Head of caudate nucleus (tissue), 42 donors: ENCODE results near the gene CACNA1I.

Experiments
- DNase-seq, 42 donors: peaks; one replicate each; pipeline versions ENCODE4 v3.0.0 to v3.0.0-alpha.2; 2020 to 2021; ENCODE audit warnings: mixed read lengths in 7 of 42
- intact Hi-C: fragments of 100-400 bp; cut with DNase I; formaldehyde crosslinking; loops from one replicate; pipeline ENCODE4 v1.15.0; 2022

The CACNA1I gene

GRCh38 chr22:39699631-39700360 lies 129.2 kb downstream of the CACNA1I start:
- peak in 35 of 42 donors; percentile 9 to 66 (median 41) for DNase-seq
- intact Hi-C loops: no loop called here

DNA sequence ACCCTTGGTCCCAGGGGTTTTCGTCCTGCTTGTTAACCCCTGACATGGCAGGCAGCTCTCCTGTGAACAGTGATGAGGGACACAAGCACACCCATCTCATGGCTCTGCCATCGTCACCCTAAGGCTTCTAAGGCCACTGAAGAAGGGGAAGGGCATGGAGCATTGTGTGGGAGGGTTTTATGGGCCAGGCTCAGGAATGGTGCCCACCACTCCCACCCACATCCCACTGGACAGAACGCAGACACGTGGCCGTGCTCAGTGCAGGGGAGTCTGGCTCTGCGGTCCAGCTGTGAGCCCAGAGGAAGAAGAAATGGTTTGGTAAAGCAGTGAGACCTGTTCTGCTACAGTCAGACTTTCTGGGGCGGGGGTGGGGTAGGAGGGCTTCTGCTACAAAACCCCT lies 130.0 kb downstream of the CACNA1I start:
- DNase-seq: no peak
- intact Hi-C loops: no loop called here

DNA sequence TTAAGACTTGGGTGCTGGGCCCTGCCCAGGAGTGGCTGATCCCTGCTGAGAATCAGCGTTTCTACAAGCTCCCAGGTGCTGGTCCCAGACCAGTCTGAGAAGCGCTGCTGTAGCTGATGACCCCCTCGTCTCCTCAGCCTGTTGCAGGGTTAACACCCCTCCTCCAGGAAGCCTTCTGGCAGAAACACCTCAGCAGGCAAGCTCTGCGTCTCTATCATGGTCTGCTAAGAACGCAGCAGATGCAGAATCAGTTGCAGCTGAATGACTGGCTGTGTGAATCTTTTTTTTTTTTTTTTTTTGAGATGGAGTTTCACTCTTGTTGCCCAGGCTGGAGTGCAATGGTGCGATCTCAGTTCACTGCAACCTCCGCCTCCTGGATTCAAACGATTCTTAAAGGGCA lies 132.5 kb downstream of the CACNA1I start:
- intact Hi-C loops: no loop called here
- DNase-seq: no peak

- peak in 2 of 42 donors; percentile 18 to 20 for DNase-seq
- intact Hi-C loops: no loop called here
Observed at GRCh38 chr22:39703928-39704639, 133.5 kb downstream of the CACNA1I start.

DNA sequence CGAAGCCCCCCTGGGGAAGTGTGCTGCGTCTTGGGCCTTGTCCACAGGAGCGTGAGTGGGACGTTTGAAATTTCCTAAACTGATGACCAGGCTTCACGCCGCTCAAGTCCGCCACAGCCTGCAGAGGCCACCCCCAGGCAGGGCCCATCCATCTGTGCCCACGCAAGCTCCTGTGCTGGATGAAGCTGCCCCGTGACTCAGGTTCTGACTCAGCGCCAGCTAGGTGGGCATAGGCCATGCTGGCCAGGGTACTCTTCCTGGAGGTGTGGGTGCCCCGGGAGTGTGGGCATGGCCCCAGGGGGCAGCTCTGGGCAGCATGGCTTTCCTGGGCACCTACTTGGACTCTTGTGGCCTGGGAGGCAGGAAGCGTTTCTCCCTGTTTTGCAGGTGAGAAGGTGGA lies 134.8 kb downstream of the CACNA1I start:
- intact Hi-C loops: no loop called here
- DNase-seq: no peak

DNA sequence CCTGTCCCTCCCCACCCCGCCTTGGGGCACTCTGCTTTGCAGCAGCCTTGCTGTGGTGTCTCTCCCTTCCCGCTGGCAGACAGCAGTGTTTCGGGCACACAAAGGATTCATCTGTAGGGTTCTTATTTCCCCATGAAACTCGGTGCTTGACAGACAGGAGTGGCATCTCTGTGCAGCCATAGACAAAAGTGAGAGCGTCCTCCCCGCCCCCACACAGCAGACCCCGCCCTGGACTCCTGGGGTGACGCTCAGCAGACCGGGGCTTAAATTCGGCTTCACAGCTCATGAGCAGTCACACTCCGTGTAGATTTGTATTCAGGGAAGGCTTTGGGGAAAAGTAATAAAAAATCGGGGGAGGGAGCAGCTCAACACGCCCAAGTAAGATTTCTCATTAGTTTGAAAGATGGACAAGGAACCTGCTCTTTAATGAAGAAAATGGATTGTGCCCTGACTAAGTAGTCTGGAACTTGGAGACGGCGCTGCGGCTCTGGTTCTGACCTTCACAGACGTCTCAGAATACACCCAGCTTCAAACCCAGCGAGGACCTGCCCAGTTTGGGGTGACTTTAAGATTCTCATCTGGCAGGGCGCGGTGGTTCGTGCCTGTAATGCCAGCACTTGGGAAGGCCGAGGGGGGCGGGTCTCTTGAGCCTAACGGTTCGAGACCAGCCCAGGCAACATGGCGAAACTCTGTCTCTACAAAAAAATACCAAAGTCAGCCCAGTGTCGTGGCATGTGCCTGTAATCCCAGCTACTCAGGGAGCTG lies 136.0 kb downstream of the CACNA1I start:
- no peak for DNase-seq
- intact Hi-C loops: no loop called here

- no peak for DNase-seq
- intact Hi-C loops: no loop called here
Observed at GRCh38 chr22:39707351-39707750, 136.8 kb downstream of the CACNA1I start.

- intact Hi-C loops: no loop called here
- no peak for DNase-seq
Observed at GRCh38 chr22:39707816-39708215, 137.3 kb downstream of the CACNA1I start.

DNA sequence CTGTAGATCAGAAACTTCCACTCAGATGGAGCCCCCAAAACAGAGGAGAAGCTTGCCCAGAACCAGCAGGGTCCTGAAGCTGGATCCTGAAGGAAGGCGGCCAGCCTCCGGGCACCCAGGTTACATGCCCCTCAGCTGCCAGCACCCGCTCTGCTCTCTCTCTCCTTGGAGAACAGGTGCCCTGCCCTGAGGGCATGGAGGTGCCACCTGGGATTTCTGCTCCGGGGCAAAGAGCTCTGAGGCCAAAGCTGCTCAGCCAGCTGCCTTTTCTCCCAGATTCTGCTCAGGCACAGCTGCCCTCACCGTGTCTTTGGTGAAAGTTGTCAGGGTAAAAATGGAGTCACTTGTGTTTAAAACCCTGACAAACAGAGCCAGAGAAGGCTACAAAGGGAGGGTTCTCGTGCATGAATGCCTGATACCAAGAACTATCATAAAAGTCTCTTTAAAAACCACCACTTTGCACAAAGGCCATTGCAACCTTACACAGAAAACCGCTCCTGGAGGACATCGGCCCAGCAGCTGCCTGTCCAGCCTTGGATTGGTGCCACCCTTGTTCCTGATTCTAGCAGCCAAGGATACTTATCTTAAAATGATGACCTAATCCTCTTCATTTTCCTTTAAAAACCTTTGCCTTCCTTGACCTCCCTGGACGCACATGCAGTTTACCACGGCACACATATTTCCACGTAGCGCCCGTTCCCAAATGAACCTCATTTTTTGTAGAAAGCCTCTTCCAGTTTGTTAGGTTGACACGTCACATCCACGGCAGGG lies 140.0 kb downstream of the CACNA1I start:
- intact Hi-C loops: no loop called here
- no peak for DNase-seq

- no peak for DNase-seq
- intact Hi-C loops: no loop called here
Observed at GRCh38 chr22:39712081-39712480, 141.5 kb downstream of the CACNA1I start.

GRCh38 chr22:39712751-39713525 lies 142.4 kb downstream of the CACNA1I start:
- intact Hi-C loops: no loop called here
- no peak for DNase-seq

GRCh38 chr22:39713799-39714290 lies 143.3 kb downstream of the CACNA1I start:
- intact Hi-C loops: no loop called here
- DNase-seq: no peak

GRCh38 chr22:39714321-39714720 lies 143.8 kb downstream of the CACNA1I start:
- DNase-seq: peak in 1 of 42 donors; percentile 22
- intact Hi-C loops: no loop called here

DNA sequence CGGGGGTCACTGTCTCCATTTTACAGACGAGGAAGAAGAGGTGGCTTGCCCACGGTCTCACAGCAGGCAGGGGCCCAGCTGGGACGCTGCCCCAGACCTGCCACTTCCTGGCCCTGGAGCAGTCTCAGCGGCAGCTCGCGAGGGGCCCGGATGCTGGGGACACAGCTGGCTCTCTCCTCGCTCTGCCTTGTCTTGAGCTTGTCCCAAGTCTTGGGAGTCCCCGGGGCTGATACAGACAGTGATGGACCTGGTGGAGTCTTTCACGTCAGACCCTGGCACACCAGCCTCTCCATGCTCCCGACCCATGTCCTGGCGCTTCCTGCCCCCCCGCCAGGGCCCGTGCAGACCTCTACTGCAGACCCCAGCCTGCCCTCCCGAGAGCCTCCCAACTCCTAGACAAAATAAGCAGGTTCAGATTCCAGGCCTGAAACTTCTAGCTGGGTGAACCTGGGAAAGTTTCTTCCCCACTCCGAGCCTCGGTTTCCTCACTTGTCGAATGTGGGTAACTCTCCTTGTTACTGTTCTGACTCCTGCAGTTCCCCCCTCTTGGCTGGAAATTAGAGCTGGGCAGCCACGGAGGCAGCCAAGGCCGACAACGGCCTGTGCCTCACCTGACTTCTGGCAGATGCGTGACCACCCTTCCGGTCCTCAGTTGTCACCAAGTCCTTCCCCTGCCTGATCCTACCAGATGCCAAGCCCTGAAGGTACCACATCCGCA lies 145.4 kb downstream of the CACNA1I start:
- intact Hi-C loops: no loop called here
- DNase-seq: peak in 2 of 42 donors; percentile 15 to 26

GRCh38 chr22:39716534-39716933 lies 146.0 kb downstream of the CACNA1I start:
- peak in 2 of 42 donors; percentile 18 to 28 for DNase-seq
- intact Hi-C loops: no loop called here

DNA sequence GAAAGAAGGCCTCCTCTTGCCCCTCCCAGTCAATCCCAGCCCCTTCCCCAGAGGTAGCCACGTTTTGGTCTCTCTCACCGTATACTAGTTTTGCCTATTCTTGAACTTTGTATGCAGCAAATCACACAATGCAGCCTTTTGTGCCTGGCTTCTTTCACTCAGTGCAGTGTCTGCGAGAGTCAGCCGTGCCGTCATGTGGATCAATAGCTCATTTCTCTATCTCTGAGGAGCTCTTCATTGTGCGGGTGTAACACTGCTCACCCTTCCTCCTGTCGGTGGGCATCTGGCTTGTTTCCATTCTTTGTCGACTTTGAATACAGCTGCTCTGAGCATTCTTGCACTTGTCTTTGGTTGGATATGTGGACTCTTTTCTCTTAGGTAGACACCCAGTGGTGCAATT lies 146.5 kb downstream of the CACNA1I start:
- intact Hi-C loops: no loop called here

DNA sequence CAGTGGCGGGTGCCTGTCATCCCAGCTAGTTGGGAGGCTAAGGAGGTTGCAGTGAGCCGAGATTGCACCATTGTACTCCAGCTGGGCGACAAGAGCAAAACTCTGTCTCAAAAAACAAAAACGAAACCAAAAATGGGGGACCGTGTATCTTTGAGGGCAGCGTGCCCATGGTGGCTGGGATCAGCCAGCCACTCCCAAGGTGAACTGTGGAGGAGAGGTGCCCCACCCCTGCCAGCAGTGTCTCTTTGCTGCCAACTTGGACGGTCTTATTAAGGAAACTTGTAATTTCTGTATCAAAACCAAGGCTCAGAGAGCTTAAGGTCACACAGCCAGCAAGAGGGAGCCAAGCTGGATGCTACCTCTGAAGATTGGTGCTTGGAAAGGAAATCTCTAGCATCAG lies 147.7 kb downstream of the CACNA1I start:
- DNase-seq: peak in 2 of 42 donors; percentile 5 to 18
- intact Hi-C loops: no loop called here

More for the DNA sequence above, 146.5 kb downstream of the CACNA1I start:
- peak in 16 of 42 donors; percentile 15 to 64 (median 31) for DNase-seq
